ENCODE measurements around the gene C10orf53. TPM values are rescaled to one million over a fixed set of nuclear protein-coding genes. Genes with fewer than 3 reads are reported as not detected.

The C10orf53 gene
- total and polyA plus RNA-seq, 2 of the 8 experiments (the other 6 are each of a cell fraction or from before 2014, with no cell fraction given), result not detected

DNA sequence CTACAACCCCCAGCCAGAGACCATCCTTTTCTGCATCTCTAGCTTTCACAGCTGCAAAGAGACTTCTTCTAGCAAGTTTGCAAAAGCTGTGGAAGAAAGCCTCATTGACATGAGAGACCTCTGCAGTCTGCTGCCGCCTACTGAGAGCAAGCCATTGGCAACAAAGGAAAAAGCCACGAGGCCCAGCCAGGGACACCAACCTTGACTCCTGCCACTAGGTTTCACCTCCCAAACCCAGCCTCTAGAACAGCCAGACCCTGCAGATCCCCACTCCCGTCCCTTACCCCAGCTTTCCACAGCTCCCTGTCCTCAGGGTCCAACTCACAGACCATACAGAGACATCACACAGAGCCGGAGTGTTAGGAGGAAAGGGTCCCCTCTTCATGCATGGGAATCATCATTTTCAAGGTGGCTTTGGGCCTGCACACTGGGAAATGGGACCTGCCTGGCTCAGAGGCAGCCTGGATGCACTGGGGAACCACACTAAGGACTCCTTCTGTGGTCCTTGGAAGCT, 14.6 kb upstream of the C10orf53 start:
- TF ChIP-seq TBP (IDR thresholded peaks at IDR 0.05; ENCODE audit: low read depth, low read length) (no peak), KDM1A (IDR thresholded peaks at IDR 0.05; ENCODE audit: borderline replicate concordance, low read length) (no peak), CBX5 (IDR thresholded peaks at IDR 0.05; ENCODE audit: low read depth, low read length) (no peak), FOSL1 (IDR thresholded peaks at IDR 0.05; ENCODE audit: insufficient read depth, low read depth, low read length) (no peak), TAF1 (IDR thresholded peaks at IDR 0.05; ENCODE audit: low read depth, low read length) (no peak), SP1 (IDR thresholded peaks at IDR 0.05; ENCODE audit: low read depth, low read length) (no peak), SP4 (IDR thresholded peaks at IDR 0.05; ENCODE audit: low read length) (no peak), CHD2 (IDR thresholded peaks at IDR 0.05; ENCODE audit: low read length) (no peak)
- TF ChIP-seq, protein P1, sequence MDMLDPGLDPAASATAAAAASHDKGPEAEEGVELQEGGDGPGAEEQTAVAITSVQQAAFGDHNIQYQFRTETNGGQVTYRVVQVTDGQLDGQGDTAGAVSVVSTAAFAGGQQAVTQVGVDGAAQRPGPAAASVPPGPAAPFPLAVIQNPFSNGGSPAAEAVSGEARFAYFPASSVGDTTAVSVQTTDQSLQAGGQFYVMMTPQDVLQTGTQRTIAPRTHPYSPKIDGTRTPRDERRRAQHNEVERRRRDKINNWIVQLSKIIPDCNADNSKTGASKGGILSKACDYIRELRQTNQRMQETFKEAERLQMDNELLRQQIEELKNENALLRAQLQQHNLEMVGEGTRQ (IDR thresholded peaks at IDR 0.05; ENCODE audit: low read length), result no peak
- Histone ChIP-seq H2BK120ac (replicated peaks; ENCODE audit: low read depth, low read length) (no peak overlapping the region), H3K4me2 (ENCODE audit: insufficient read depth in 1 of 2, low read depth in 2 of 2, low read length in 2 of 2) (no peak overlapping the region), H4K91ac (replicated peaks; ENCODE audit: insufficient read length, low read length) (no peak overlapping the region), H3K4me3 (ENCODE audit: extremely low read depth in 1 of 4, insufficient read depth in 2 of 4, low read depth in 3 of 4, low read length in 4 of 4) (no peak overlapping the region), H2AFZ (ENCODE audit: low read length) (no peak overlapping the region), H3K56ac (replicated peaks; ENCODE audit: insufficient read length, low read depth, low read length) (no peak overlapping the region), H2AK5ac (ENCODE audit: low read depth, low read length) (no peak overlapping the region), H3K79me1 (ENCODE audit: low read depth, low read length) (no peaks in the 10 kb centered on the region), H3K79me2 (ENCODE audit: control insufficient read depth in 1 of 2, insufficient read depth in 2 of 2, low read length in 2 of 2) (no peaks in the 10 kb centered on the region), H2BK20ac (ENCODE audit: low read length) (no peak overlapping the region), H4K5ac (ENCODE audit: insufficient read length, low read depth, low read length) (no peak overlapping the region), H3K14ac (ENCODE audit: insufficient read length) (no peak overlapping the region), H3K9ac (replicated peaks in 1 of 4; ENCODE audit: extremely low read depth in 1 of 4, low read depth in 3 of 4, low read length in 3 of 4) (no peak overlapping the region), H2BK12ac (ENCODE audit: low read depth, low read length) (no peak overlapping the region), H3K23ac (ENCODE audit: insufficient read length) (no peak overlapping the region), H3K4ac (replicated peaks; ENCODE audit: insufficient read length, low read depth, low read length) (no peak overlapping the region), H2BK15ac (ENCODE audit: low read length) (no peak overlapping the region), H3K27me3 (replicated peaks in 1 of 4; ENCODE audit: control insufficient read depth in 3 of 4, extremely low read depth in 1 of 4, insufficient read depth in 3 of 4, low read length in 3 of 4) (peaks cover 0 to 4% (median 2%) of the 10 kb centered on the region in 4 experiments; a peak in 1 of 7 replicates), H3K18ac (ENCODE audit: extremely low read depth, low read length) (no peak overlapping the region), H3K36me3 (ENCODE audit: control insufficient read depth in 2 of 4, insufficient read depth in 4 of 4, low read length in 3 of 4) (no peaks in the 10 kb centered on the region), H4K20me1 (replicated peaks in 1 of 2; ENCODE audit: control insufficient read depth in 1 of 2, insufficient read depth in 2 of 2, low read length in 2 of 2) (no peaks in the 10 kb centered on the region), H3K4me1 (replicated peaks in 1 of 4; ENCODE audit: control insufficient read depth in 3 of 4, insufficient read depth in 4 of 4, low read length in 3 of 4) (peaks cover 0 to 8% (median under 1%) of the 10 kb centered on the region in 4 experiments; a peak in 1 of 7 replicates), H3K9me3 (ENCODE audit: insufficient read depth in 2 of 2, low read depth in 1 of 2, low read length in 1 of 2) (no peaks in the 10 kb centered on the region), H3K27ac (ENCODE audit: low read depth, low read length) (no peak overlapping the region), H3K23me2 (ENCODE audit: low read depth, low read length) (no peaks in the 10 kb centered on the region), H4K8ac (ENCODE audit: extremely low read depth, insufficient read depth, low read length) (no peak overlapping the region), H2BK5ac (ENCODE audit: low read depth, low read length) (no peak overlapping the region)
- POLR2A ChIA-PET (ENCODE audit: partially characterized antibody), result no interaction called here
- DNase-seq (ENCODE audit: low read depth in 1 of 2, low spot score in 2 of 2) (peak in 1 of 2 experiments; percentile 29), FAIRE-seq (no peak)
- CTCF ChIA-PET (ENCODE audit: partially characterized antibody), result interaction anchor here (0.7 to 1.6 kb wide), 3 partner anchors 12 to 71 kb away, joined by 3 to 5 read pairs (median 3); no protein-coding TSS in a partner anchor
- 88% methylated on average over 4 of the region's 4 CpGs; no CpG with 5 or more reads in 1 of the 2 experiments for WGBS, 2 experiments (ENCODE audit: extremely low coverage in 1 of 2, insufficient coverage in 1 of 2, insufficient read length in 1 of 2, insufficient replicate concordance in 2 of 2, low coverage in 1 of 2, low lambda C conversion rate in 2 of 2, missing lambda C conversion rate in 1 of 2)
